Measurements from ENCODE around the gene MINK1. TPM values are rescaled to one million over a fixed set of nuclear protein-coding genes. Genes with fewer than 3 reads are reported as not detected.

Gene MINK1
- total and polyA plus RNA-seq, 2 of the 13 experiments (the other 11 are each of a cell fraction or from before 2014, with no cell fraction given), result 17.2 to 63.9 TPM

- peak; percentile 60 for TF ChIP-seq ZNF407 (CRISPR knock-in tag; IDR thresholded peaks at IDR 0.05; ENCODE audit: not compliant biosample characterization)
- TF ChIP-seq SAP130 (CRISPR knock-in tag; IDR thresholded peaks at IDR 0.05; ENCODE audit: low read depth), result peak; percentile 27
- TF ChIP-seq ZSCAN30 (CRISPR knock-in tag; IDR thresholded peaks at IDR 0.05), result no peak
- TF ChIP-seq TP53 (CRISPR knock-in tag; conservative IDR thresholded peaks at IDR 0.05), result no peak
- TF ChIP-seq ZNF501 (CRISPR knock-in tag; IDR thresholded peaks at IDR 0.05), result 0 out of 2 replicates have a peak, but pooled peaks have one; percentile 39
- TF ChIP-seq ZSCAN21 (CRISPR knock-in tag; IDR thresholded peaks at IDR 0.05; ENCODE audit: borderline replicate concordance), result 0 out of 2 replicates have a peak, but pooled peaks have one; percentile 9
- TF ChIP-seq ZNF772 (CRISPR knock-in tag; IDR thresholded peaks at IDR 0.05), result 0 out of 2 replicates have a peak, but pooled peaks have one; percentile 9
- 0 out of 2 replicates have a peak, but pooled peaks have one; percentile 19 for TF ChIP-seq ZNF543 (CRISPR knock-in tag; IDR thresholded peaks at IDR 0.05)
- TF ChIP-seq SP2 (CRISPR knock-in tag; IDR thresholded peaks at IDR 0.05), result peak; percentile 82; the same call in 1 of the 2 replicates
- TF ChIP-seq ZNF747 (CRISPR knock-in tag; IDR thresholded peaks at IDR 0.05; ENCODE audit: borderline replicate concordance), result 0 out of 2 replicates have a peak, but pooled peaks have one; percentile 38
- TF ChIP-seq CEBPB (IDR thresholded peaks at IDR 0.05; ENCODE audit: borderline replicate concordance, low read depth, low read length), result 0 out of 2 replicates have a peak, but pooled peaks have one; percentile 21
- no peak for TF ChIP-seq EED (CRISPR knock-in tag; IDR thresholded peaks at IDR 0.05)
- TF ChIP-seq PLSCR1 (CRISPR knock-in tag; IDR thresholded peaks at IDR 0.05; ENCODE audit: borderline replicate concordance), result no peak
- peak; percentile 67; the same call in 1 of the 2 replicates for TF ChIP-seq ZNF274 (CRISPR knock-in tag; IDR thresholded peaks at IDR 0.05)
- TF ChIP-seq ZNF574 (CRISPR knock-in tag; IDR thresholded peaks at IDR 0.05), result peak; percentile 28; the same call in 1 of the 2 replicates
- TF ChIP-seq ZNF230 (CRISPR knock-in tag; IDR thresholded peaks at IDR 0.05), result no peak
- no peak; the same call in 1 of the 2 replicates for TF ChIP-seq ZBTB42 (CRISPR knock-in tag; IDR thresholded peaks at IDR 0.05)
Measured at GRCh38 chr17:4940555-4941318, 107.6 kb downstream of the MINK1 start (continued).
